ENCODE results near the gene ADGRA1.
"Not testable (repeated sequence)": the region's sequence is repeated elsewhere in the genome, so short reads cannot be mapped to it uniquely, and the experiment has no call there.

Gene ADGRA1

DNA sequence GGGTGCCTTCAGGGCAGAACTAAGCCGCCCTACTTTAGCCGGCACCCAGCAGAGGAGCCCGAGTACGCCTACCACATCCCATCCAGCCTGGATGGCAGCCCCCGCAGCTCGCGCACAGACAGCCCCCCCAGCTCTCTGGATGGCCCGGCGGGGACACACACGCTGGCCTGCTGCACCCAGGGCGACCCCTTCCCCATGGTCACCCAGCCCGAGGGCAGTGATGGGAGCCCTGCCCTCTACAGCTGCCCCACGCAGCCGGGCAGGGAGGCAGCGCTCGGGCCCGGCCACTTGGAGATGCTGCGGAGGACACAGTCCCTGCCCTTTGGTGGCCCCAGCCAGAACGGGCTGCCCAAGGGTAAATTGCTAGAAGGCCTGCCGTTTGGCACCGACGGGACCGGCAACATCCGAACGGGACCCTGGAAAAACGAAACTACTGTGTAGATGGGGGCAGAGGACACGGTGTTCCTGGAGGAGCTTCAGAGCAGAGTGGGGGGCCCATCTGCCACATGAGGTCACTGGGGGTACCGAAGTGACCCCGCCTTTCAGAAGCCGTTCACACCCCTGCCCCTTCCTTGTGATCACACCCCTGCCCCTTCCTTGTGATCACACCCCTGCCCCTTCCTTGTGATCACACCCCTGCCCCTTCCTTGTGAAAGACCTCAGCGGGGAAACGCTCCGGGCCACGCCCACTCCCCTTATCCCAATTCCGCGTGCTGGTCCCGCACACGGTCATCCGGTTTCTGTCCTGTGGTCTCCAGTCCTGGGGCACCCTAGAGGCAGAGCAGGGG lies 41.5 kb downstream of the ADGRA1 start:
- no peak for DNase-seq

DNA sequence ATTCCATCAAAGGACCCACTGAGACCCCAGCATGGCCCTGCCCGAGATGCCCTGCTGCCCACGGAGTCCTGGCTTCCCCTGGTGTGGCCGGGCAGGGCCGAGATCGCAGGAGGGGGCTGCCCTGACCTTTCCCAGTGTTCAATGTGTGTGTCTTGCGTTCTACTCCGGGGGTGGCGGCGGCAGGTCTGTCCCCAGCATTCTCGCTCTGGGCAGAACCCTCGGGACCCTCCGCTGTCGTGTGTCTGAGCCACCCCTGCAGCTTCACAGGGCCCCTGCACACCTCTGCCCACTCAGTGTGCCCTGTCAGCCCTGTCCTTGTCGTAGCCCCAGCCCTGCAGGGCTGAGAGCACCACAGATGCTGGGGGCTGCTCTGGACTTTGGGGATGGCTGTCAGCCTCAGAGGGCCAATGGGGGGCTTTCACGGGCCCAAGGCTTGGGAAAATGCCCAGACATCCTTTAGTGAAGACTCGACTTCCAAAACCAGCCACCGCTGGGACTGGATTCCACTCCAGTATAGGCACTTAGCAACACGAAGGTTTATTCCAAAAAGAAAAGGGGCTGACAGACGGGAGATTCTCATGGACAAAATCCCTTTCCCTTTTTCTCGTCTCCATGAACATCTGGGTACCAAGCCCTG lies 42.3 kb downstream of the ADGRA1 start:
- no peak for DNase-seq

DNA sequence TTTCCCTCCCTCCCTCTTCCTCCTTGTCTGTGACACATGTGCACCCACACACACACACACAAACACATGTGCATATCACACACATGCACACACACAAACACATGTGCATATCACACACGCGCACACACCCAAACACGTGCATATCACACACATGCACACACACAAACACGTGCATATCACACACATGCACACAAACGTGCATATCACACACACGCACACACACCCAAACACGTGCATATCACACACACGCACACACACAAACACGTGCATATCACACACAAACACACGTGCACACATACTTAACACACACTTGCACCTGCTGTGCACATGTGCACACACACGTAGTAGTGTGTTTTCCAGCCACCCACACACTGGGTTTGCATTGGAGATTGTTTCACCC lies 42.9 kb downstream of the ADGRA1 start:
- DNase-seq = no peak

DNA sequence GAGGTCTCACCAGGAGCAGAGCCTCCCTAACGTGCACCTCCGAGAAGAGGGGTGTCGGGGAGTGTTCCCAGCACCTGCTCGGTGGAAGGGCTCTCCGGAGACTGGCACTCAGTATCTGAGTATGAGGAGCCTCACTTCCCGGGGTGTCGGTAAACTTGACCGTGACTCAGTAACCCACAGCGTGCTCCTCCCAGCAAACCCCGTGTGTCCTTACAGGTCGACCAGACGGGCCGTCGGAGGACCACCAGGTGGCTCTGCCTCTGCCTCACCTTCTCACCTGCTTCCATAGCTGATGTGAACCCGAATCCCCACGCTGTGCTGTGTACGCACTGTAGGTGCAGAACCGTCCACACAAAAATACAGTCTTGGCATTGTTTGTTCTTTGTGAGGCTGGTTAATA lies 43.3 kb downstream of the ADGRA1 start:
- DNase-seq = no peak

DNA sequence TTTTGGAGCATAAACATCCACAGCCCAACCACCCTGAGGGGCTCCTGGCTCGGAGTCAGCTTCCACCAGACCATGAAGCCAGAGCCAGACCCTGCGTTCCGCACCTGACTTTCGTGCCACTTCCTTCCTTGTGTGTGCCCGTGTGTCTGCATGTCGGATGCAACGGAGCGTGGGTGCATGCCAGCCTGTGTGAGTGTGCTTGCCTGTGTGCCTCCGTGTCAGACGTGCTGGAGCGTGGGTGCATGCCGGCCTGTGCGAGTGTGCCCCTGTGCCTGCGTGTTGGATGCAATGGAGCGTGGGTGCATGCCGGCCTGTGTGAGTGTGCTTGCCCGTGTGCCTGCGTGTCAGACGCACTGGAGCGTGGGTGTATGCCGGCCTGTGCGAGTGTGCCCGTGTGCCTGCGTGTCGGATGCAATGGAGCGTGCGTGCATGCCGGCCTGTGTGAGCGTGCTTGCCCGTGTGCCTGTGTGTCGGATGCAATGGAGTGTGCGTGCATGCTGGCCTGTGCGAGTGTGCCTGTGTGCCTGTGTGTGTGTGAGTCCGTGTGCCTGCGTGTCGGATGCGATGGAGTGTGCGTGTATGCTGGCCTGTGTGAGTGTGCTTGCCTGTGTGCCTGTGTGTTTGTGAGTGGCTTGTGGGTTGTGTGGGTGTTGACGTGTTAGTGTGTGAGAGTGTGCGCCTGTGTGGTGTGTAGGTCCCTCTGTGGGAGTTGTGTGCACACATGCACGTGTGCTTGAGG lies 44.2 kb downstream of the ADGRA1 start:
- peak; percentile 28 for DNase-seq

DNA sequence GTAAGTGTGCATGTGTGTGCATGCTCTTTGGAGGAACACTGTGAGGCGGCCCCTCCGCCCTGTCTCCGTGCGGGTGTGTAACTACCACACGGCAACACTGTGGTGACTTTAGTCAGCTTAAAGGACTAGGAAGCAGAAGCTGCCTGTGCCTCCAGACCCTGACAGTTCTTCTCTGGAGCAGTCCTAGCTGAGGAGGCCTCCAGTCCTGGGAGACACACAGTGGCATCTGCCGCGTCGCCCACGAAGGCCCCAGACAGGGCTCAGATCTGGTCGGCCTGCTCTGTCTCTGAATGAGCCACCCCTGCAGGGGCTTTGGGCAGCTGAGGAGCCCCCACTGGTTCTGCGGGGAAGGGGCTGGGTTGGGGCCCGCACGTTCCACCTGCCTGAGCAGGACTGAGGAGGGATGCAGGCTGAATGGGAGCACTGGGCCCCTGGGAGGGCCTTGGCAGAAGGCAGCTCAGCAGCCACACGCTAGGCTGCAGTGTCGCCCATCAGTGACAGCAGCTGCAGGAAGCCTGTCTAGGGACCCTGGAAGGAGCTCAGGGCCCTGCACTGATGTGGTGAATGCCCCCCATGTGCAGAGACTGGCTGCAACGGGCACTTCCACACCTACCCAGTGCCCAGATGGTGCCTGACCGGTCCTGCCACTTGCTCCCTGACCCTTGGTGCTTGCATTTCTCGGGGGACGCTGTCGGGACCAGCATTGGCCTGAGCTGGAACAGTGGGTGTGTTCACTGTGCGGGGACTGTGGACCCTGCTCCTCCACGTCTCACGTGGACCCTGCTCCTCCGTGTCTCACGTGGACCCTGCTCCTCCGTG lies 45.0 kb downstream of the ADGRA1 start:
- no peak for DNase-seq

DNA sequence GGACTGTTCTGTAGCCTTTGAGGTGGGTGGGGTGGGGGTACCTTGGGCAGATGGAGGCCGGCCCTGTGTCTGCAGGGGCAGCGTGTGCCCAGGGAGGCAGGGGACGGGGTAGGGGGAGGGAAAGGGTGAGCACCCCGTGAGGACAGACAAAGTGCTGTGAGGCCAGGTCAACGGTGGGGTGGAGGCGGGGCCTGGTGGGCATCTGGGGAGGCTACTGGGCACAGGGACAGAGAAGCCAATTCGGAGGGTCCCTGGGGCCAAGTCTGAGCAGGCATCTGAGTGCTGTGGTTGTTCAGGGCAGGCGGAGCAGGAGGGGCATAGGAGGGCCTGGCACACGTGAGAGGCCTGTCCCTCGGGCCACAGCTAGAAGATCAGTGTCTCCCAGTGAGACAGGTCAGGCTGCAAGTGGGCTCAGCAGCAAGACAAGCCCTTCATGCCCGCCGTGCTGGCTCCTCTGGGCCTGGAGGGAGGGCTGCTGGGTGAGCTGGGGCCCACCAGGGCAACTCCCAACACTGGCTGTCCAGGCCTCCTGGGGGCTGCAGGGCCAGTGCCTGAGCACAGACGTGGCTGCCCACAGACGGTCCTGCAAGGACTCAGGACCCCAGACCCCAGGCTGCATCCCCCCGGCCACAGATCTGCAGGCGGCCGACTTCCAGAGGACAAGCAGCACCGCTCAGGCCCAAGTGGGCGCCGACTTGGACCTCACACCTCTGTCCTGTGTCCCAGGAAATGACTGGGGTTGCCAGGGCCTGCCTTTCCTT lies 45.9 kb downstream of the ADGRA1 start:
- no peak for DNase-seq

DNA sequence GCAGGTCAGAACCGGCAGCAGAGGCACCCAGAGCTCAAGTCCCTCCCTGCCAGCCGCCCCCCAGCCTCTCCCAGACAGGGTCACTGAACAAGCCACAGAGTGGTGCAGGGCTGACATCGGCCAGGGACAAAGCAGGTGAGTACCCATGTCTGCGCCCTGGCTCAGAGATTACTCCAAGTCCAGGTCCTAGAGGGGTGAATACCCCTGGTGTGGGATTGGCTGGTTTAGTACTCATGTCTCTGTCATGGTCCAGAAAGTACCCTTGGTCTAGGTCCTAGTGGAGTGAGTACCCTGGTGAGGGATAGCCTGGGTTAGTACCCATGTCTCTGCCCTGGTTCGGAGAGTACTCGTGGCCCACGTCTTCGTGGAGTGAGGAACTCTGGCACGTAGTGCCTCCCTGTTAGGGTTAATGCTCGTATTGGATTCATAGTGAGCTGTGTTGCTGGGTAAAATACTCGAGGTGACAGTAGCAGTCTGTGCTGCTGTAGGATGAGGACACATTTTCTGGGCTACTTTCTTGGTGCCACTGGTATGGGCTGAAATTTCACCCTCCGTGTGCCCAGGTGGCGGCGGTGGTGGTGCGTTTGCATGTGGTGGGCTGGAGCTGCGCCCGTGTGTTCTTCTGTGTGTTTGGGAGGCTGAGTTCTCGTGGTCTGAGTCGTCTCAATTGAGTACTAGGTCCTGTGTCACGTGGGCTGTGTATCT lies 46.8 kb downstream of the ADGRA1 start:
- DNase-seq = no peak

DNA sequence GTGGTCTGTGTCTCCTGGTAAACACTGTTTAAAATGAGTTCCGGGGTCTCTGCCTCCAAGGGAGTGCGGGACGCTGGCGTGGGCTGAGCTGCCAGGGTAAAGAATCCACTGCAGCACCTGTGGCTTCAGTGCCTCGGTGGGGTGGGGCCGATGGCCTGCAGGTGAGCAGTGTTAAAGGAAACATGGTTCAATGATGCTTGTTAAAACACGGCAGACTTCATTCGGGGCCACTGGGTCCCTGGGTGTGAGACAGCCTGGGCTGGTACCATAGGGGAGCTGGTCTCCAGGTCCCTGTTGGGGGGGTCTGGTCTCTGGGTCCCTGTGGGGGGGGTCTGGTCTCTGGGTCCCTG lies 47.4 kb downstream of the ADGRA1 start:
- DNase-seq = no peak

DNA sequence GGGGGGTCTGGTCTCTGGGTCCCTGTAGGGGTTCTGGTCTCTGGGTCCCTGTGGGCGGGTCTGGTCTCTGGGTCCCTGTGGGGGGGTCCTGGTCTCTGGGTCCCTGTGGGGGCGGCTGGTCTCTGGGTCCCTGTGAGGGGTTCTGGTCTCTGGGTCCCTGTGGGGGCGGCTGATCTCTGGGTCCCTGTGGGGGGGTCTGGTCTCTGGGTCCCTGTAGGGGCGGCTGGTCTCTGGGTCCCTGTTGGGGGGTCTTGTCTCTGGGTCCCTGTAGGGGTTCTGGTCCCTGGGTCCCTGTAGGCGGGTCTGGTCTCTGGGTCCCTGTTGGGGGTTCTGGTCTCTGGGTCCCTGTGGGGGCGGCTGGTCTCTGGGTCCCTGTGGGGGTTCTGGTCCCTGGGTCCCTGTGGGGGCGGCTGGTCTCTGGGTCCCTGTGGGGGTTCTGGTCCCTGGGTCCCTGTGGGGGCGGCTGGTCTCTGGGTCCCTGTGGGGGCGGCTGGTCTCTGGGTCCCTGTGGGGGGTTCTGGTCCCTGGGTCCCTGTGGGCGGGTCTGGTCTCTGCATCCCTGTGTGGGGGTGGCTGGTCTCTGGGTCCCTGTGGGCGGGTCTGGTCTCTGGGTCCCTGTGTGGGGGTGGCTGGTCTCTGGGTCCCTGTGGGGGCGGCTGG lies 49.9 kb downstream of the ADGRA1 start:
- DNase-seq = not testable (repeated sequence)

DNA sequence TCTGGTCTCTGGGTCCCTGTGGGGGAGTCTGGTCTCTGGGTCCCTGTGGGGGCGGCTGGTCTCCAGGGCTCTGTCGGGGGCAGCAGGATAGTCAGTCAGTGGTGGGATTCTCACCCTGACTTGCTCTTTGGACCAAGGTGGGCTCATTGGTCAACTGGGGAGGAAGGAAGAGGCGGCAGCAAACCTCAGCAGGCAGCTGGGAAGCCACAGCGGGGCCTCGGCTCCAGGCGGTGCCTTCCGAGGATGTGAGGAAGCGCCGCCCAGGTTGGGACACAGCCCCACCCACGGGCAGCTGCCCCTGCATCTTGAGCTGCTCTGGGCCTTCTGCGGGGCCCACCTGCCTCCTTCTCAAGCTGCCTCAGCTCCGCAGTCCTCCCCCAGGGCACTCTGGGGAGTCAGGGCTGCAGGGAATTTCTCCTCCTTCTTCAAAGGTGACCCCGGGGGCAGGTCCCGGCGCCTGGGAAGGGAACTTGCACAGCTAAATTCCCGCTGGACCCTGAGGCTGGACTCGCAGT lies 51.9 kb downstream of the ADGRA1 start:
- DNase-seq = no peak

DNA sequence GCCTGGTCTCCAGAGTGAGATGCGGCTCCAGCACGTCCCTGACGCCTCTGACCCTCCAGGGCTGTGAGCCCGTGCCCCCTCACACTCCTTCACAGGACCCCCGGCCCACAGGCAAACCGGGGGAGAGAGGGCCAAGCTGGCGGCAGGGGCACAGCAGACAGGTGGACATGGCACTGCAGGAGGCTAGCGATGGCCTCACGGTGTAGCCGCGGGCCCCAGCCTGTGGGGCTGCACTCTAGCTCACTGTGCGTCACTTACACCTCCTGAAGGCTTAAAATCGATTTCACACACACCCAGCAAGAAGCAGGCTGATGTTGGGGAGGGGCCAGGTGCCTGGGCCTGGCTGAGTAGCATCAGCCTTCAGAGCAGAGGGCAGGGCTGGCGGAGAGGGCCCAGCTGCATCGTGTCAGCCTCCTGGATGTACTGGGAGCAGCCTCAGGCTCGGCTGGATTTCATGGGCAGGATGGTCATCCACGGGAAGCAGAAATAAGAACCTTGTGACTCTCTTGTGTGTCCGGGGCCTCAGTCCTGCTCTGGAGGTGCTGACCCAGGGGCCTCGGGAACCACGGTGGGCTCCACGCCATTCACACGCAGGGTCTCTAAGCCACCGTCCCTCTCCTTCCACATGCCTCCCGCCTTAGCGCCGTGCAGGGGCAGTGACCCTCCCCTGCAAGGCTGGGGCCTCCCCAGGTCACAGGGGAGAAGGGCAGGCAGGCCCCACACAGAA lies 52.9 kb downstream of the ADGRA1 start:
- DNase-seq = no peak

DNA sequence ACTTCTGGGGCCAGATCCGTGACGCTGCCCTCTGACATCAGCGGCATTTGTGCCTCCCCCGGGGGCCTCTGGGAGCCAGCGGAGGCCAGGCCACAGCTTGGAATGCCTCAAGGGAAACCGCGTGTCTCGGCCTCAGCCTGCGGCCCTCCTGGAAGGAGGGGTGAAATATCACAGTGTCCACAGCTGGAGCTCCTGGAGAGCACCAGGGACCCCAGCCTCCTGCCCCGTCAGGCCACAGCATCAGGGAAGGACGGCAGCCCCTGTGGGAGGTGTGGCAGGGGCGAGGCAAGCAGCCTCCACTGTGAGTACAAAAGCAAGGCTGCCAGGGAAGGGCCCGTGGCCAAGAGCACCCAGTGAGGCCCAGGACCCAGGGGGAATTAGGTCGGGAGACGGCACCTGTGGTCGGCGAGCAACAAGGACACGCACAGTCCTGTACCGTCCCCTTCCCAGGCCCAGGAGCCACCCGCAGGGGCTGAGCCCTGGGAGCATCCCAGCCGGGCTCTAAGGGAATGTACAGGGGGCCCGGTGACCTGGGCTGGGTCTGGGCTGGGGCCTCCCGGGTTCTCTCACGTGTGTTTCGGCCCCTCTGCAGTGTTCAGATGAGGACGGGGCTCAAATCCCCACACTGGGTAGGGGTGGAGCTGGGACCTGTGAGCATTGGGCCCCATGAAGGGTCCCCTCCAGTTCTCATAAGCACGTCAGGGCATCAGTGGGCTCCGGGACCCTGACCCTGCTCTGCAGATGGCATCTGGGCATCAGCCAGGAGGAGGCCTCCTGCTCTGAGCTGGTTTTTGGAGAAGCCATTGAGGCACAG lies 53.6 kb downstream of the ADGRA1 start:
- DNase-seq = no peak

DNA sequence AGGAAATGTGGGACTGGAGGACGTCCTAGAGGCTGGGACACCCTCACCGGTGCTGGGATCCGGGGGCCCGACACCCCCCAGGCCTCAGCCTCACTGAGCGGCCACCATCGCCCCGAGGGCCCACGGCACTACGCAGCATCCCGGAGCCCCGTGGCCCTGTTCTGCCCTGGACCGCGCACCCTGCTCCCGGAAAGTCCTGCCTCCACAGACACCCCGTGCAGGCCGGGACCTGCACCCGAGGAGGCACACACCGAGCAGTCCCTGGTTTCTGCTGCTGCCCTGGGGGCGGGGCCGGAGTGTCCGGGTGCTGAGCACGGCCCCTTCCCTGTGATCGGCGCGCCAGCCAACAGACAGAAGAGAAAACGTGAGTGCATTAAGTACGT lies 54.2 kb downstream of the ADGRA1 start:
- no peak for DNase-seq

DNA sequence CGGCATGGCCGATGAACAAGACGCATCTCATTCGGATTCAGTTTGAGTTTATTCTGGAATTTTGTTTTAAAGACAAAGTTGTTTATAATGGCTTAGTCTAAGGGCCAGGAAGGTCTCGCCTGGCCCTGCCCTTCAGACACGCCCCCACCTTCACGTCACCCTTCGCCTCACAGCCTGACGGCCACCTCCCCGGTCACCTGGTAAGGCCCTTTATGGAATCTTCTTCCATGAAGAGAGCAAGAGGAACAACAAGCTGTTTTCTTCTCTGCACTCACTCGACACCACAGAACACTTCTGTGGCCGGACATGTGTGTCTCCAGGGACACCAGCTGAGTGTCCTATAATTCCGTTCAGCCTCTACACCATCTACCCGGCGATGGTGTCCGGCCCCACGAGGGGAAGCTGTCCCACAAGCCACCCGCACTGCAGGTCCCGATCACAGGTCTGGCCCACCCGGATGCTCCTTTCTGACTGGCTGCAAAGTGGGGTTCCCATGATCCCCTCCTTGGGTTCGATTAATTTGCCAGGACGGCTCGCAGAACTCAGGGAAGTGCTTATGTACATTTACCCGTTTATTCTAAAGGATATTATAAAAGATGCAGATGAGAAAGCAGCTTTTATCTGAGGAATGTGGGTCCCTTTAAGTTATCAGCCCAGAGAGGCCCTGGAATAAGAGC lies 54.9 kb downstream of the ADGRA1 start:
- no peak for DNase-seq

DNA sequence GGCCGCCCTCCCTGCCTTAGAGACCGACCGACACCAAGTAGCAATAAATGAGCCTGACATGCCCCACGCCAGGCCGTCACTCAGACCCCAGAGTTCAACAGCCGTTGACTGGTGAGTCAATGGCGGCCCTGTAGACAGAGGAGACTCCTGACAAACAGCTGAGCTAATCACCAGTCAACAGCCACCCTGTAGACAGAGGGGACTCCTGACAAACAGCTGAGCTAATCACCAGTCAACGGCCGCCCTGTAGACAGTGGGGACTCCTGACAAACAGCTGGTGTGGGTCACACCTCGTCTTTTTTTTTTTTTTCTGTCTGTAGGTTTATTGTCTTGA lies 55.4 kb downstream of the ADGRA1 start:
- no peak for DNase-seq

DNA sequence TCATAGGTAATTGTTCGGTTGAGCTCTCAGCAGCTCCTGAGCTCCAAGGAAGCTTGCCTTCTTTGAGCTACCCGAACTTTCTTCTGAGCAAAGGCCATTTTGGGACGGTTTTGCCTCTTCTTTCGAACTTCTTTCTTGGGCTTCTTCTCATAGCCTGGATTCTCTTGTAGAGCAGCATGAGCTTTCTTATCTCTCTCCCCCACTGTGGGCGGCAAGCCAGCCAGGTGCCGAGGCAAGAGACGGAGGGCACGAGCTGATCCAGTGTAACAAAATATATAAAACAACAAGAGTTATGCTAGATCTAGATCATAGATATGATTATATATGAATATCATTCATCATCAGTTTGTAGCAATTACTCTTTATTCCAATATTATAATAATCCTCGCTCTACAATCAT lies 55.8 kb downstream of the ADGRA1 start:
- DNase-seq = no peak

DNA sequence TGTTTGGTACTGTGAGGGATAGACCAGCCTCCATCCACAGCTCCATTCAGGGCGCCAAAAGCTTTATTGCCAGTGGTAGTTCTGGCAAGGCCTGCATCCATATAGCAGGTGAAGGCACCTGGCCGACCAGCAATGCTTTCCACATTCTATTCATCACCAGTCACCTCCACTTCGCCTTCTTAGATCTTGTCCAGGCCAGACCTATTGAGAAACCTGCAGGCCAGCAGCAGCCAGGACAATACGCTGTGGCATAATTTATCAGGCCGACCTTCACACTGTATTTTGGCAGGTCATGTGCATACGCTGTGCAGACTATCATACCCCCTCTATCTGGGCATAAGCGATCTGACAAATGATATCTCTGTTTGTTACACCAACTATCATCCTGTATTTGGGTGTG lies 57.0 kb downstream of the ADGRA1 start:
- no peak for DNase-seq

DNA sequence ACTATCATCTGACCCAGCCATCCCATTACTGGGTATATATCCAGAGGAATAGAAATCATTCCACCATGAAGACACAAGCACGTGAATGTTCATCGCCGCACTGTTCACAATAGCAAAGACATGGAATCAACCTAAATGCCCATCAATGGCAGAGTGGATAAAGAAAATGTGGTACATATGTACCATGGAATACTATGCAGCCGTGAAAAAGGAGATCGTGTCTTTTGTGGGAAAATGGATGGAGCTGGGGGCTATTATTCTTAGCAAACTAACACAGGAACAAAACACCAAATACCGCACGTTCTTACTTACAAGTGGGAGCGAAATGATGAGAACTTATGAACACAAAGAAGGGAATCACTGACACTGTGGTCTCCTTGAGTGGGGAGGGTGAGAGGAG lies 62.5 kb downstream of the ADGRA1 start:
- DNase-seq = no peak

All from kidney glomerular epithelial cell (primary cell).